Hepatocyte (in vitro differentiated cells): ENCODE measurements around the gene BMP6. TPM values are rescaled to one million over a fixed set of nuclear protein-coding genes. Genes with fewer than 3 reads are reported as not detected.

Experiments used
- DNase-seq: peaks from one replicate; pipeline ENCODE4 v3.0.0-alpha.2; 2016; ENCODE audit warnings: low spot score
- H2AFZ ChIP-seq: fragments of 200-600 bp; sonication (generic); 2 replicates; pipeline ENCODE4 v1.6.0; 2016; ENCODE audit warnings: antibody characterized with exemption, mild to moderate bottlenecking
- H3K27ac ChIP-seq: fragments of 200-600 bp; sonication (generic); 2 replicates; pipeline ENCODE4 v1.5.1; 2016; ENCODE audit warnings: mild to moderate bottlenecking
- H3K27me3 ChIP-seq: fragments of 200-600 bp; sonication (generic); 2 replicates; pipeline ENCODE4 v1.6.1; 2016
- H3K36me3 ChIP-seq: fragments of 200-600 bp; sonication (generic); replicated peaks from 2 replicates; pipeline ENCODE4 v1.5.1; 2016; ENCODE audit warnings: low read depth; ENCODE audit not compliant: insufficient read depth
- H3K4me1 ChIP-seq: fragments of 200-600 bp; sonication (generic); 2 replicates; pipeline ENCODE4 v1.5.1; 2016; ENCODE audit warnings: mild to moderate bottlenecking, moderate library complexity; ENCODE audit not compliant: insufficient read depth
- H3K4me2 ChIP-seq: fragments of 200-600 bp; sonication (generic); 2 replicates; pipeline ENCODE4 v1.6.0; 2016
- H3K4me3 ChIP-seq: fragments of 200-600 bp; sonication (generic); 2 replicates; pipeline ENCODE4 v1.5.1; 2016; ENCODE audit warnings: mild to moderate bottlenecking
- H3K79me2 ChIP-seq: fragments of 200-600 bp; sonication (generic); 2 replicates; pipeline ENCODE4 v1.6.0; 2017; ENCODE audit warnings: mild to moderate bottlenecking
- H3K9me2 ChIP-seq: fragments of 200-600 bp; sonication (generic); replicated peaks from 2 replicates; pipeline ENCODE4 v1.6.0; 2017; ENCODE audit warnings: mild to moderate bottlenecking; ENCODE audit not compliant: insufficient read depth
- H3K9me3 ChIP-seq: fragments of 200-600 bp; sonication (generic); 2 replicates; pipeline ENCODE4 v1.5.1; 2016; ENCODE audit warnings: low read depth, mild to moderate bottlenecking
- H4K20me1 ChIP-seq: fragments of 200-600 bp; sonication (generic); 2 replicates; pipeline ENCODE4 v1.6.0; 2016; ENCODE audit warnings: mild to moderate bottlenecking; ENCODE audit not compliant: insufficient read depth, poor library complexity, severe bottlenecking
- EZH2 ChIP-seq: fragments of 200-600 bp; sonication (generic); IDR thresholded peaks from 2 replicates; pipeline ENCODE4 v1.6.1; 2016; ENCODE audit warnings: antibody characterized with exemption, mild to moderate bottlenecking, borderline replicate concordance
- EZH2phosphoT487 ChIP-seq: fragments of 200-600 bp; sonication (generic); IDR thresholded peaks from one replicate; pipeline ENCODE4 v1.6.1; 2018; ENCODE audit warnings: antibody characterized with exemption, mild to moderate bottlenecking, low read depth, moderate library complexity; ENCODE audit not compliant: unreplicated experiment, severe bottlenecking
- WGBS: methylation state at CpG from one replicate; pipeline ENCODE4 v1.1.6; 2016; ENCODE audit warnings: low lambda C conversion rate; ENCODE audit errors: missing lambda C conversion rate; 5-methylcytosine and 5-hydroxymethylcytosine counted together
- polyA plus RNA-seq: library from polyadenylated mRNA; unstranded; fragments of >200 nt; fragmentation: Nextera tagmentation; extraction: Ambion mirVana; gene quantifications from 2 replicates; pipeline ENCODE4 v1.2.1, GENCODE V29; 2016
- total RNA-seq: library from RNA; depleted of rRNA; stranded (reverse); fragments of >200 nt; gene quantifications from 2 replicates; pipeline ENCODE4 v1.2.3, GENCODE V29; 2014
- TF ChIP-seq, protein P1 (sequence below): fragments of 200-600 bp; sonication (generic); IDR thresholded peaks from 2 replicates; pipeline ENCODE4 v1.5.1; 2016; ENCODE audit warnings: antibody characterized with exemption, mild to moderate bottlenecking; ENCODE audit not compliant: poor library complexity

BMP6 gene
- total and polyA plus RNA-seq, 2 experiments from 2014 or later = 4.0 to 4.3 TPM

DNA sequence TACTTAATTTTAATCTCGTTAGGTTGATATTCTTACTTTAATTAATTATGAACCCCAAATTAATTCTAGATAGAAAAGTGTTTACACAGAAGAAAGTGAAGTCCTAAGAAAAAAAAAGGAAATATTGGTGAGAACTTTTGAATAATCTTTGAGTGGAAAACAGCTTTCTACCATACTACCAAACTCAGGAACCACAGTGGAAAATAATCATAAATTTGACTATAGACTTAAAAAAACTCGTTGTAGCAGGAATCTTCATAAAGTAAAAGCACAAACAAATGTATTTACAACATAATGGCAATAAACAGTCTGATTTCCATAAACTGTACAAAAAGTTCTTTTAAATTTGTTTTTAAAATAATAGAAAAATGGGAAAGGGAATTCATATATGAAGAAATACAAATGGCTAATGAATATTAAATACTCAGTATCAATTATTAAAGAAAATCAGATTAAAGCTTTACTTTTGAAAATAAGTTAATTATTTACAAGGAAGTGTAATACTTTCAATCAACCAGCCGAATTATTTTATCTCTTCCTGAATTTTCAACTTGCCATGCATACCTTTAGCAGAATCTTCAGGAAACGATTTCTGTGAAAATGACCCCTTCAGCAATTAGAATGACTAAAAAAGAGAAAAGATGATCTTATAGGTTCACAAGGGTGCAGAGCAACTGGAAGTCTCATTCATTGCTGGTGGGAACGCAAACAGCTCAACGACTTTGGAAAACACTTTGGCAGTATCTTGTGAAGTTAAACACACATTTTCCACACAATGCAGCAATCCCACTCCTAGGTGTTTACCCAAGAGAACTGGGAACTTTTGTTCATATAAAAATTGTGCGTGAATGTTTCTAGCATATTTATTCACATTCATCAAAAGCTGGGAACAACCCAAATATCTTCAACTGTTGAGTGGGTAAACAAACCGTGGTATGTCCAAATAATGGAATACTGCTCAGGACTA is 38.5 kb upstream of the BMP6 start:
- H3K4me3 ChIP-seq = no peak overlapping the region
- H3K27ac ChIP-seq = no peak overlapping the region
- DNase-seq = no peak
- WGBS = 69% methylated on average over 8 of the region's 8 CpGs
- no peaks in the 10 kb centered on the region for H3K4me1 ChIP-seq
- H3K79me2 ChIP-seq = no peaks in the 10 kb centered on the region
- H3K36me3 ChIP-seq = no peaks in the 10 kb centered on the region
- H3K9me3 ChIP-seq = no peaks in the 10 kb centered on the region
- H3K4me2 ChIP-seq = no peak overlapping the region
- no peak overlapping the region for H2AFZ ChIP-seq
- TF ChIP-seq EZH2phosphoT487 = no peak
- TF ChIP-seq EZH2 = no peak
- TF ChIP-seq, protein P1, sequence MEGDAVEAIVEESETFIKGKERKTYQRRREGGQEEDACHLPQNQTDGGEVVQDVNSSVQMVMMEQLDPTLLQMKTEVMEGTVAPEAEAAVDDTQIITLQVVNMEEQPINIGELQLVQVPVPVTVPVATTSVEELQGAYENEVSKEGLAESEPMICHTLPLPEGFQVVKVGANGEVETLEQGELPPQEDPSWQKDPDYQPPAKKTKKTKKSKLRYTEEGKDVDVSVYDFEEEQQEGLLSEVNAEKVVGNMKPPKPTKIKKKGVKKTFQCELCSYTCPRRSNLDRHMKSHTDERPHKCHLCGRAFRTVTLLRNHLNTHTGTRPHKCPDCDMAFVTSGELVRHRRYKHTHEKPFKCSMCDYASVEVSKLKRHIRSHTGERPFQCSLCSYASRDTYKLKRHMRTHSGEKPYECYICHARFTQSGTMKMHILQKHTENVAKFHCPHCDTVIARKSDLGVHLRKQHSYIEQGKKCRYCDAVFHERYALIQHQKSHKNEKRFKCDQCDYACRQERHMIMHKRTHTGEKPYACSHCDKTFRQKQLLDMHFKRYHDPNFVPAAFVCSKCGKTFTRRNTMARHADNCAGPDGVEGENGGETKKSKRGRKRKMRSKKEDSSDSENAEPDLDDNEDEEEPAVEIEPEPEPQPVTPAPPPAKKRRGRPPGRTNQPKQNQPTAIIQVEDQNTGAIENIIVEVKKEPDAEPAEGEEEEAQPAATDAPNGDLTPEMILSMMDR = no peak
- H4K20me1 ChIP-seq = no peaks in the 10 kb centered on the region
- H3K27me3 ChIP-seq = no peaks in the 10 kb centered on the region
- no peaks in the 10 kb centered on the region for H3K9me2 ChIP-seq

DNA sequence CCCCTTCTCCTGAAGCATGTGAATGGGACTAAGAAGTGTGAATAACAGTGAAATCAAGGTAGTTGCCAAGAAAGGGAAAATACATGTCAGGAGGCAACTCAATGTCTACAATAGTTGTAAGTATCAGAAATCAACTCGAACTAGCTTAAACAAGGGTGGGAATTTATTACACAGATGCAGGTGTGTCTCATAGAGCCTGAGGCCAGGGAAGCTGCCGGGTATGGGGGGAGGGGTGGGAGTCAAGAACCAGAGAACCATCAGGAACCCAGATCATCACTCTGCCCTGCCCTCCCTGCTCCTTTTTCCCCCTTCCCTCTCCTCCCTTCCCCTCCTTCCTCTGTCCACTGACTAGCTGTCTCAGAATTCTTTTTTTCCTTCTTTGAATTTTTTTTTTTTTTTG is 34.9 kb upstream of the BMP6 start:
- no peak overlapping the region for H2AFZ ChIP-seq
- H3K36me3 ChIP-seq = no peaks in the 10 kb centered on the region
- H3K4me1 ChIP-seq = no peaks in the 10 kb centered on the region
- H3K27me3 ChIP-seq = no peaks in the 10 kb centered on the region
- H4K20me1 ChIP-seq = no peaks in the 10 kb centered on the region
- no peak for DNase-seq
- no peaks in the 10 kb centered on the region for H3K9me3 ChIP-seq
- no peak overlapping the region for H3K4me2 ChIP-seq
- H3K9me2 ChIP-seq = no peaks in the 10 kb centered on the region
- H3K27ac ChIP-seq = peak overlapping the region; percentile 84
- TF ChIP-seq, protein P1 = no peak
- TF ChIP-seq EZH2 (no peak), EZH2phosphoT487 (no peak)
- WGBS = 87% methylated on average over 2 of the region's 2 CpGs
- H3K79me2 ChIP-seq = no peaks in the 10 kb centered on the region
- no peak overlapping the region for H3K4me3 ChIP-seq

DNA sequence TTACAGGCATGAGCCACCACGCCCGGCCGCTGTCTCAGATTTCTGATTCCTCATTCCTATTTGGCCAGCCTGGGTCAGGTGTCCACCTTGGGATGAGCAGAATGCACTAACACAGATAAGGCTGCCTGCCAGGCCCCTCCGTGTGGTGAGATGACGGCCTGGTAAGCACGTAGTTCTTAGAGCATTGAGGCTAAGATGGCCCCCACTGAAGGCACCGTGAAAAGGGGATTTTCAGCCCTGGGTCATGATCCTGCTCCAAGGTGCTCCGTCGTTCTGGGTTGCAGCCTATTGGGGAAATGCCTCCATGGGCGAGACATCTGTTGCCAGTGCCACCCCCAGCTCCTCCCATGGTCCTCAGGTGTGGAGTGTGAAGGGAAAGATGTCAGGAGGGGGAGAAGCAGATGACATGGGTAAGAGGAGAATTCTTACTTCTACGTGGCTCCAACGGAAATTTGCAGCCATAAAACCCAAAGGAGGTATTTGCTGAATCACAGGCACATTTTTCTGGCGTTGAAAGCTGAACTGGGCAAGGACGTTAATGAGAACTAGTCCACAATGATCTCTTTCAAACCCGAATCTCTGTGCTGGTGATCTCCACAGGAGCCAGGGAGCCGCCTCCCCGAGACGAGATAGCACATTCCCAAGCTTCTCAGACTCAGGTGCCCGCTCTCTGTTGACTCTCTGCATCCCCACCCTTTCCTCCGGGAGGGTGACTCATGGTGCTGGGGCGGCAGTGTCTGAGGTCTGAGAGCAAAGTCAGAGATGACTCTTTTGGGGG is 34.0 kb upstream of the BMP6 start:
- Histone ChIP-seq H3K9me3 (no peaks in the 10 kb centered on the region), H3K79me2 (no peaks in the 10 kb centered on the region), H3K27me3 (no peaks in the 10 kb centered on the region), H4K20me1 (no peaks in the 10 kb centered on the region), H3K27ac (peak overlapping the region; percentile 84), H3K9me2 (no peaks in the 10 kb centered on the region), H2AFZ (peak overlapping the region; percentile 36), H3K36me3 (no peaks in the 10 kb centered on the region), H3K4me1 (no peaks in the 10 kb centered on the region), H3K4me2 (peak overlapping the region; percentile 61), H3K4me3 (no peak overlapping the region)
- TF ChIP-seq, protein P1 = no peak
- TF ChIP-seq EZH2 (no peak), EZH2phosphoT487 (no peak)
- WGBS = 50% methylated on average over 21 of the region's 21 CpGs
- DNase-seq = peak; percentile 76
